Measurements from ENCODE around the gene MRI1.

GRCh38 chr19:13742756-13743155 is 21.6 kb upstream of the MRI1 start:
- no peak for TF ChIP-seq CTCF (IDR thresholded peaks at IDR 0.05; ENCODE audit: low read depth, low read length, missing input control)
- TF ChIP-seq RAD21 (IDR thresholded peaks at IDR 0.05), result no peak
- TF ChIP-seq MAX (IDR thresholded peaks at IDR 0.05), result no peak

All from liver (tissue), 3 donors.